Endodermal cell (in vitro differentiated cells): Measurements from ENCODE around the gene FBXO5. TPM values are rescaled to one million over a fixed set of nuclear protein-coding genes. Genes with fewer than 3 reads are reported as not detected.

Source experiments
- DNase-seq: peaks from one replicate; pipeline ENCODE4 v3.0.0-alpha.2; 2017
- H3K27ac ChIP-seq: 2 replicates; pipeline ENCODE4 v1.5.1; 2013; ENCODE audit warnings: mild to moderate bottlenecking, low read depth, low read length, moderate library complexity
- H3K27me3 ChIP-seq: 2 replicates; pipeline ENCODE4 v1.6.1; 2013; ENCODE audit warnings: mild to moderate bottlenecking, low read length, moderate library complexity; ENCODE audit not compliant: insufficient read depth, control insufficient read depth, poor library complexity, severe bottlenecking
- H3K36me3 ChIP-seq: 2 replicates; pipeline ENCODE4 v1.7.0; 2013; ENCODE audit warnings: mild to moderate bottlenecking, low read length, moderate library complexity; ENCODE audit not compliant: control insufficient read depth, insufficient read depth
- H3K4me1 ChIP-seq: one replicate; pipeline ENCODE4 v1.7.0; 2013; ENCODE audit warnings: low read length; ENCODE audit not compliant: control insufficient read depth, insufficient read depth
- H3K4me3 ChIP-seq: 2 replicates; pipeline ENCODE4 v1.5.1; 2013; ENCODE audit warnings: mild to moderate bottlenecking, low read length, moderate library complexity
- H3K9ac ChIP-seq: 2 replicates; pipeline ENCODE4 v1.6.1; 2013; ENCODE audit warnings: mild to moderate bottlenecking, low read length, moderate library complexity; ENCODE audit not compliant: poor library complexity, severe bottlenecking; ENCODE audit errors: extremely low read depth
- H3K9me3 ChIP-seq: 2 replicates; pipeline ENCODE4 v1.6.1; 2013; ENCODE audit warnings: mild to moderate bottlenecking, low read length, moderate library complexity; ENCODE audit not compliant: control insufficient read depth
- H3K27ac Mint-ChIP-seq: 2 replicates; pipeline ENCODE4 v1.8.0; 2020; ENCODE audit warnings: mixed read lengths
- H3K27me3 Mint-ChIP-seq: 2 replicates; pipeline ENCODE4 v1.8.0; 2021; ENCODE audit warnings: mild to moderate bottlenecking, mixed read lengths; ENCODE audit not compliant: insufficient read depth
- H3K36me3 Mint-ChIP-seq: 2 replicates; pipeline ENCODE4 v1.8.0; 2020; ENCODE audit warnings: low read depth, mixed read lengths
- H3K4me1 Mint-ChIP-seq: 2 replicates; pipeline ENCODE4 v1.8.0; 2020; ENCODE audit warnings: mixed read lengths
- H3K4me3 Mint-ChIP-seq: 2 replicates; pipeline ENCODE4 v1.8.0; 2020; ENCODE audit warnings: mild to moderate bottlenecking, moderate library complexity, mixed read lengths
- H3K9me3 Mint-ChIP-seq: 2 replicates; pipeline ENCODE4 v1.8.0; 2020; ENCODE audit warnings: mild to moderate bottlenecking, mixed read lengths
- WGBS, 2 experiments: methylation state at CpG; one replicate each; pipeline versions ENCODE4 v1.1.5 to v1.1.7; 2013; ENCODE audit warnings: missing lambda C conversion rate in 2 of 2, mixed read lengths in 1 of 2; ENCODE audit not compliant: insufficient coverage in 1 of 2, insufficient read length in 1 of 2; 5-methylcytosine and 5-hydroxymethylcytosine counted together
- total RNA-seq, 2 donors: library from RNA; stranded (reverse); fragmentation: NEBNext Ultra II Directional in 1 of 2; extraction: Animal tissue kit (Norgen Biotek cat#: 25700) in 1 of 2; gene quantifications; 2 replicates in 1 of 2; 3 replicates in 1 of 2; pipeline ENCODE4 v1.2.1, GENCODE V29; 2021
- TF ChIP-seq, protein P1 (sequence below): fragments of 200-600 bp; sonication (generic); conservative IDR thresholded peaks from 2 replicates; pipeline ENCODE4 v1.5.0; 2021; ENCODE audit warnings: antibody characterized with exemption, mild to moderate bottlenecking

FBXO5 gene
- total RNA-seq, 2 donors from 2014 or later, result 39.8 to 71.6 TPM

DNA sequence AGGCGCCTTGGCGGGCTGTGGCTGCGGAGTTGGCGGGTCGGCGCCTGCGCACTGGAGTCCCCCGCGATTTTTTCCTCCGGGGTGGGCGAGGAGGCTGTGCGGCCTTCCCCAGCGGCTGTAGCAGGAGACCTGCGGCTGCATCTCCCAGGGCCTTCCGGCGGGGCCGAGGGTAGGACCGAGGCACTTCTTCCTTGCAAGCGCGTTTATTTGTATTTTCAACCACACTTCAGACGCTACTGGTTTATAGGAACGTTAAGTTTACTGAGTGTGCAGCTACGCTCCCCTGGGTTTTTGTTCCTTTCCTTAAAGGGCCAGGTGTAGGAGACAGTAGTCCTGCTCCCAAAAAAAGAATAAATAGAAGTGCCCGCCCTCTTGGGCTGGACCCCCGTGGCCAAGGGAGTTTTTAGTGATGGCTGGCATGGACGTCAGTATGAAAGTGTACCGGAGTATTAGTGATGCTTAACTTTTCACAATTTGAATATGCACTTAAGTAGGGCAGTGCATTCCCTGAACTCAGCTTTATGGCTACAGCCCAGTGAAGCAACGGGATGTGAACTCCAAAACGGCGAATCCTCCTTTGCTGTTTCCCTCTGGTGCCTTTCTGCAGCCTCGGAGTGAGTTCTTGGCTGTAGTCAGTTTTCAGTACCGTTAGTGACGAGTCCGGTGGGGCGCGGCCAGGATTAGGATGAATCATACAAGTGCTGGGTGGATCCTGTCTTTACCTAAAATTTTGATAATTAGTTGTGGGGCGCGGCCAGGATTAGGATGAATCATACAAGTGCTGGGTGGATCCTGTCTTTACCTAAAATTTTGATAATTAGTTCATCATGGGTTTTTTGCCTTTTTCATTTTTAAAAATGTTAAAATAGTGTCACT, 1.0 kb upstream of the FBXO5 start:
- peak overlapping the region; percentile 84 for H3K9ac ChIP-seq
- H3K27ac ChIP-seq, result peak overlapping the region; percentile 95
- peak overlapping the region; percentile 95 for H3K4me3 ChIP-seq
- H3K4me1 Mint-ChIP-seq, result peaks cover 27% of the 10 kb centered on the region
- H3K27me3 Mint-ChIP-seq, result no peaks in the 10 kb centered on the region
- TF ChIP-seq, protein P1, sequence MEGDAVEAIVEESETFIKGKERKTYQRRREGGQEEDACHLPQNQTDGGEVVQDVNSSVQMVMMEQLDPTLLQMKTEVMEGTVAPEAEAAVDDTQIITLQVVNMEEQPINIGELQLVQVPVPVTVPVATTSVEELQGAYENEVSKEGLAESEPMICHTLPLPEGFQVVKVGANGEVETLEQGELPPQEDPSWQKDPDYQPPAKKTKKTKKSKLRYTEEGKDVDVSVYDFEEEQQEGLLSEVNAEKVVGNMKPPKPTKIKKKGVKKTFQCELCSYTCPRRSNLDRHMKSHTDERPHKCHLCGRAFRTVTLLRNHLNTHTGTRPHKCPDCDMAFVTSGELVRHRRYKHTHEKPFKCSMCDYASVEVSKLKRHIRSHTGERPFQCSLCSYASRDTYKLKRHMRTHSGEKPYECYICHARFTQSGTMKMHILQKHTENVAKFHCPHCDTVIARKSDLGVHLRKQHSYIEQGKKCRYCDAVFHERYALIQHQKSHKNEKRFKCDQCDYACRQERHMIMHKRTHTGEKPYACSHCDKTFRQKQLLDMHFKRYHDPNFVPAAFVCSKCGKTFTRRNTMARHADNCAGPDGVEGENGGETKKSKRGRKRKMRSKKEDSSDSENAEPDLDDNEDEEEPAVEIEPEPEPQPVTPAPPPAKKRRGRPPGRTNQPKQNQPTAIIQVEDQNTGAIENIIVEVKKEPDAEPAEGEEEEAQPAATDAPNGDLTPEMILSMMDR, result no peak
- peaks cover 16% of the 10 kb centered on the region for H3K36me3 Mint-ChIP-seq
- H3K36me3 ChIP-seq, result peaks cover 37% of the 10 kb centered on the region
- no peaks in the 10 kb centered on the region for H3K27me3 ChIP-seq
- 0% methylated on average over 20 to 38 of the region's 38 CpGs for WGBS, 2 experiments
- DNase-seq, result peak; percentile 98
- H3K27ac Mint-ChIP-seq, result peak overlapping the region; percentile 99
- no peaks in the 10 kb centered on the region for H3K9me3 Mint-ChIP-seq
- H3K4me3 Mint-ChIP-seq, result peak overlapping the region; percentile 79
- no peaks in the 10 kb centered on the region for H3K4me1 ChIP-seq
- H3K9me3 ChIP-seq, result no peaks in the 10 kb centered on the region

DNA sequence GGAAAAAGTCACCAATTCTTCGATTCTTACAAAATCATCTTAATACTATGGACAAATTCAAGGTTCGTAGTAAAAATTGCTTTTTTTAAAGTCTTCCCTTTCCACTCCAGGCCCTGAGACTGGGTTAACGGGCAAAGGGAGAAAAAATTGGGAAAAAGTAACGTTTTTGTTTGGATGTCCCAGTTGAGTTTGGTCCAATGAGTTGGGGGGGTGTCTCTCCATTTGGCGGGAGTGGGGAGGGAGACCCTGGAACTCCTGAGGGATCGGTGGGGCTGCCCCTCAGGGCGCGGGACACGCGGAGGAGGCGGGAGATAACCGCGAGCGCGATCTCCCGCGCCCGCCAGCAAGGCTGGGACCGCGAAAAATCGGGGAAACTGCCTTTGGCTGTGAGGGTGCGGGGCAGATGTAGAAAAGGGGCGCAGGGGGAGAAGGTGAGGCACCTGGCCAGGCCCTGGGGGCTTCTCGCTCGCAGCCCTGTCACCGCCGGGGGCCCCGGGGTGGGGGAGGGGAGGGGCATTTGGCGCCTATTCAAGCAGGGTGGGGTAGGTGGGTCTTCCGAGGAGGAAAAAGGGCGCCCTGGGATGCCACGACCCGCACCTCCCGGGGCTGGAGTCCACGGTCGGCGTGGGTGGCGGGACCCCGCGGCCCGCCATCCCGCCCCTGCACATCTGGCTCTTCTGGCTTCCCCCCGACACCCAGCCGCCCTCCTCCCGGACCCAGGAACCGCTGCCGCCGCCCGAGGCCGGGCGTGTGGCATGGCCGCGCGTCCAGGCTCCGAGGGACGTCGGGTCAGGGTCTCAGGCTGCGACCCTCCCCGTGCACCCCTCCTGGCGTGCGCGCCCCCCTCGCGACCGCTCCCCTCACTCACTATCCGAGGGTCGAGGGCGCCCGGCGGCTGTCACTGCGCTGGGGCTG, 595 bp downstream of the FBXO5 start:
- Histone ChIP-seq H3K4me1 (no peaks in the 10 kb centered on the region), H3K9me3 (no peaks in the 10 kb centered on the region), H3K27ac (peak overlapping the region; percentile 55), H3K36me3 (peaks cover 51% of the 10 kb centered on the region), H3K4me3 (peak overlapping the region; percentile 95), H3K27me3 (no peaks in the 10 kb centered on the region), H3K9ac (peak overlapping the region; percentile 78)
- no peaks in the 10 kb centered on the region for H3K9me3 Mint-ChIP-seq
- 0% methylated on average over 4 to 71 of the region's 71 CpGs for WGBS, 2 experiments
- no peaks in the 10 kb centered on the region for H3K27me3 Mint-ChIP-seq
- H3K4me3 Mint-ChIP-seq, result peak overlapping the region; percentile 79
- H3K4me1 Mint-ChIP-seq, result peaks cover 41% of the 10 kb centered on the region
- H3K27ac Mint-ChIP-seq, result peak overlapping the region; percentile 70
- peaks cover 20% of the 10 kb centered on the region for H3K36me3 Mint-ChIP-seq
- peak; percentile 65 for DNase-seq
- TF ChIP-seq, protein P1, result no peak

DNA sequence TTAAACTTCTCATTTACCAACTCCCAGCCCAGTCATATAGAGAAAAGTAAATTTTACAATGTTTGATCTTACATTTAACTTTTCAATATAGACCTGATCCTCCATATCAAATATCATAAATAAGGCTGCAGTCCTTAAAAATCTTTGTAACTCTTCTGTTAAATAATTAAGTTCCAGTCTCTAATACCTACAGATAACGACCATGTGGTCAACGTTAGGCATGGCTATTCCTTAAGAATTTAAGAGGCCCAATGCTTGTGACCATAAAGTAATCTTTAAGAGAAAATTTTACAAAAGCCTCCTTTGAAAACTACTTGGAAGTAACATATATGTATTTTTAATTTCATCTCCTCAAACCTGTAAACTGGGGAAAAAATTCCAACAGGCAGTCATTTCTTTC, 1.6 kb downstream of the FBXO5 start:
- peak overlapping the region; percentile 78 for H3K9ac ChIP-seq
- Mint-ChIP-seq H3K36me3 (peaks cover 16% of the 10 kb centered on the region), H3K4me3 (peak overlapping the region; percentile 79), H3K27ac (peak overlapping the region; percentile 3), H3K27me3 (no peaks in the 10 kb centered on the region), H3K9me3 (no peaks in the 10 kb centered on the region), H3K4me1 (peaks cover 52% of the 10 kb centered on the region)
- H3K27ac ChIP-seq, result no peak overlapping the region
- H3K27me3 ChIP-seq, result no peaks in the 10 kb centered on the region
- DNase-seq, result no peak
- no peaks in the 10 kb centered on the region for H3K9me3 ChIP-seq
- H3K4me1 ChIP-seq, result peaks cover 3% of the 10 kb centered on the region
- WGBS, 2 experiments, result 0% methylated on average over 2 of the region's 2 CpGs; no CpG with 5 or more reads in 1 of the 2 experiments
- H3K36me3 ChIP-seq, result peaks cover 47% of the 10 kb centered on the region
- H3K4me3 ChIP-seq, result peak overlapping the region; percentile 95
- TF ChIP-seq, protein P1, result no peak
